ENCODE results near the gene MYO3B.

DNA sequence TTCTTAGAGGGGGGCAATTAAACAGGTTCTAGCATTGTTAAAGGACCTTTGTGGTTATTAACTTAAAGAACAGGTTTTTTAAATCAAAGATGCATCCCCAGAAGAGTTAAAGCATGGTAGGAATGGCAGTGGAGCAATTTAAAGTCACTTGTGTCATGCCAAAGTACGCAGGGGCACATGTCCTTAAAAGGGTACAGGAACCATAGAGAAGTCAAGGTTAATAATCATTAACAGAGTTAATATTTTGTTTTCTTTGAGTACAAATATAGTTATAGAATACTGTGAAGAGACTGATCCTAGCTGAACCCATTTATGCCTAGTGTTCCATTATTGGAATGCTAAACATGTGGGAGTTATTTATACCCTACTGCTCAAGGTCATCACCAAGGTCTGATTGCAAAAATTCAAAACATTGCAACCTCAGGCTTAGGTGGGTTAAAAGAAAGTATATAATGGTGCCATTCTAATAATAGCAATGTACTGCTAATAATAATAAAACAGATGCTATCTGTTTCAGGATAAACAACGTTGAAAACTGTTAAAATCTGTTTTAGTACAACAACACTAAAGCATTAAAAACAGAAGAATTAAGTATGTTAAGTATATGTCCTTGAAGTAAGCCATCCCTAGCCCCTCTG lies 216.0 kb downstream of the MYO3B start:
- TF ChIP-seq, protein P1, sequence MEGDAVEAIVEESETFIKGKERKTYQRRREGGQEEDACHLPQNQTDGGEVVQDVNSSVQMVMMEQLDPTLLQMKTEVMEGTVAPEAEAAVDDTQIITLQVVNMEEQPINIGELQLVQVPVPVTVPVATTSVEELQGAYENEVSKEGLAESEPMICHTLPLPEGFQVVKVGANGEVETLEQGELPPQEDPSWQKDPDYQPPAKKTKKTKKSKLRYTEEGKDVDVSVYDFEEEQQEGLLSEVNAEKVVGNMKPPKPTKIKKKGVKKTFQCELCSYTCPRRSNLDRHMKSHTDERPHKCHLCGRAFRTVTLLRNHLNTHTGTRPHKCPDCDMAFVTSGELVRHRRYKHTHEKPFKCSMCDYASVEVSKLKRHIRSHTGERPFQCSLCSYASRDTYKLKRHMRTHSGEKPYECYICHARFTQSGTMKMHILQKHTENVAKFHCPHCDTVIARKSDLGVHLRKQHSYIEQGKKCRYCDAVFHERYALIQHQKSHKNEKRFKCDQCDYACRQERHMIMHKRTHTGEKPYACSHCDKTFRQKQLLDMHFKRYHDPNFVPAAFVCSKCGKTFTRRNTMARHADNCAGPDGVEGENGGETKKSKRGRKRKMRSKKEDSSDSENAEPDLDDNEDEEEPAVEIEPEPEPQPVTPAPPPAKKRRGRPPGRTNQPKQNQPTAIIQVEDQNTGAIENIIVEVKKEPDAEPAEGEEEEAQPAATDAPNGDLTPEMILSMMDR (IDR thresholded peaks at IDR 0.05; ENCODE audit: low read length), result no peak
- no peak for TF ChIP-seq EZH2 (optimal IDR thresholded peaks at IDR 0.05; ENCODE audit: low read depth, low read length)
